HG02885 (cell line): ENCODE data around the gene FAM43B.

Experiments used
- ATAC-seq: cut with Tn5 transposase; IDR thresholded peaks from one replicate; pipeline ENCODE4 v1.9.1; 2021; ENCODE audit warnings: mild to moderate bottlenecking; ENCODE audit not compliant: unreplicated experiment, poor library complexity

The FAM43B gene

DNA sequence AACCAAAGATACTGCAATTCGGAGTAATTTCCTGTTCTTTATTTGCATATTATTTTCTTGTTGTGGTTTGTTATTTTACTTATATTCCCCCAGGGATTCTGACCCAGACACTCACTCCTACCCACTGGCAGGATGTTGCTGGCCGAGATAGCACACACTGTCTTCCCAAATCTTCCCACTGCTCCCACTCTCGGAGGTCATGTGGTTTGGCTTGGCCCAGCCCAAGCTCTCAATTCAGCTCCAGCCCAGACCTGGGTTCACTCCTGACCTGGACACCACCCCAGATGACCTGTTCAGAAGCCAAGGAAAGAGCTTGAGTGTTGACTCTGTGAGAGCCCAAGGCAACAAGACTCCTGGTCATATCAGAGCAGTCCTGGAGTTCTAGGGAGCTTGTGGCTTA lies 1.2 kb upstream of the FAM43B start:
- ATAC-seq: no peak

GRCh38 chr1:20552728-20553445 lies 514 bp downstream of the FAM43B start:
- no peak for ATAC-seq

DNA sequence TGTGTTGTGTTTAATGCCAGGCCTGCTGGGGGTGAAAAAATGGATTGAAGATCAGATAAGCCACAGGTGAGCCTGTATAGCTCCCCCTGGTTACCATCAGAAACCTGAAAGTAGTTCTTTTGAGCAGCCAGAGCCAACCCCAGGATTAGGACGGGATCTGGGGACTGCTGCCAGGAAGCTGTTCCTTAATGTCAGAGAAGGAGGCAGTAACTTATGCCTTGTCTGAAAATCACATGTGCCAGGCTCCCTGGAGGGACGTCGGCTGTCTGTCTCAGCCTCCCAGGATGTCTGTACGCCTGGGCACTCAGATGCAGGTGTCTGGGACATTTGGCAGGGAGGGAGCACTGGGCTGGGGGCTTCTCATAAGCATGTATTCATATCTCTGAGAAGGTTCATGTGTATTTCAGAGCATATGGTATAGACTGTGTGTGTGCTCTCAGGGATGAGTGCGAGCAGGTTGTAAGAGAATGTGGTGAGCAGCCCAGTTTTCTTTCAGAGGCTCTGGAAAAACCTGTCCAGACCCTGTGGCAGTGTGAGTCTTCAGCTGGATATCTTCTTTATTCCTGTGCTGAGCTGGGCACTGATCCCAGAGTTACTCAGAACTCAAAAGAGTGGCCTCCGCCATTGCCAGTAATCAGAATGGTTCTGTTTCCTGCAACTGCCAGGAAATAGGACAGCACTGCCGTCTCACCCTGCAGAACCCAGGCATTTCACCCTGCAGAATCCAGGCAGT lies 2.8 kb downstream of the FAM43B start:
- ATAC-seq: no peak

GRCh38 chr1:20555758-20556120 lies 3.4 kb downstream of the FAM43B start:
- ATAC-seq: no peak

DNA sequence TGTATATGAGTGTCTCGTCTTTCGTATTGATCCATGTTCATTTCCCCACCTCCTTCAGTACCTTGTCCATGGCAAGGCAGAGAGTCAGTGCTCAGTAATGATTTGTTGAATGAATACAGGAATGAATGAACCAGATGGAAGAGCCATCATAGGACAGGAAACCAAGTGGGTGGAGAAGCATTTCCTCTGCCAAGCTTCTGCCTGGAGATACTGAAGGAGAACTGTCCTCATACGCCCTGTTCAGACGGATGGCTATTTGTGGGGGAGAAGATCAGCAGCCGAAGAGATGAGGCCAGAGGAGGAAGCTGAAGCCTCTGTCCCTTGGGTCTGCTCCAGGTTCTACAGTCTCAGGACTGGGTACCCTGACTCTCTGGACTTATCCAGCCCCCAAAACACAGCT lies 5.8 kb downstream of the FAM43B start:
- no peak for ATAC-seq

DNA sequence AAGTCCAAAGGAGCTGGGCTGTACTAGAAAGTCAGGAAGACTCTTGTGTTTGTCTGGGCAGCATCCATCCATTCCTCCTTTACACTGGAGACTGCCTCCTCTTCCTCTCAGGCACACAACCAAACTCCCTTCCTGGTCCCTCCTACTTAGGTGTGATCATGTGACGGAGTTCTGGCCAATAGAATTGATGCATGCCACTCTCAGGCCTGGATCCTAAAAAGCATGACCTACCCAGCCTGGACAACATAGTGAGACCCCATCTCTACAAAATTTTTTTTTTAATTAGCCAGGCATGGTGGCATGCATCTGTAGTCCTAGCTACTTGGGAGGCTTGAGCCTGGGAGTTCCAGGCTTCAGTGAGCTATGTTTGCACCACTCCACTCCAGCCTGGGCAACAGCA lies 8.6 kb downstream of the FAM43B start:
- no peak for ATAC-seq

GRCh38 chr1:20565234-20565633 lies 12.9 kb downstream of the FAM43B start:
- no peak for ATAC-seq

GRCh38 chr1:20569523-20570098 lies 17.2 kb downstream of the FAM43B start:
- ATAC-seq: no peak

- no peak for ATAC-seq
Measured at GRCh38 chr1:20571427-20571826, 19.1 kb downstream of the FAM43B start.

DNA sequence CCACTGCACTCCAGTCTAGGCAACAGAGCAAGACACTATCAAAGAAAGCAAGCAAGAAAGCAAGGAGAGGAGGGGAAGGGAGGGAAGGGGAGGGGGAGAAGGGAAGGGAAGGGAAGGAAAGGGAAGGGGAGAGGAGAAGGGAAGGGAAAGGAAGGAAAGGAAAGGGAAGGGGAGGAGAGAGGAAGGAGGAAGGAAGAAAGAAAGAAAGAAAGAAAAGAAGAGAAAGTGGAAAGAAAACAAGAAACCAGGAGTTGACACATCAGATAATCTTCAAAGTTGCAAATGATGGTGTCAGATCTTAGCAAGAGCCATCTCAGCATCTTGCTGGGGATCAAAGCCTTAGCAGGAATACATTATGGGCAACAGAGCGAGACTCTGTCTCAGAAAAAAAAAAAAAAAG lies 21.6 kb downstream of the FAM43B start:
- ATAC-seq: no peak

DNA sequence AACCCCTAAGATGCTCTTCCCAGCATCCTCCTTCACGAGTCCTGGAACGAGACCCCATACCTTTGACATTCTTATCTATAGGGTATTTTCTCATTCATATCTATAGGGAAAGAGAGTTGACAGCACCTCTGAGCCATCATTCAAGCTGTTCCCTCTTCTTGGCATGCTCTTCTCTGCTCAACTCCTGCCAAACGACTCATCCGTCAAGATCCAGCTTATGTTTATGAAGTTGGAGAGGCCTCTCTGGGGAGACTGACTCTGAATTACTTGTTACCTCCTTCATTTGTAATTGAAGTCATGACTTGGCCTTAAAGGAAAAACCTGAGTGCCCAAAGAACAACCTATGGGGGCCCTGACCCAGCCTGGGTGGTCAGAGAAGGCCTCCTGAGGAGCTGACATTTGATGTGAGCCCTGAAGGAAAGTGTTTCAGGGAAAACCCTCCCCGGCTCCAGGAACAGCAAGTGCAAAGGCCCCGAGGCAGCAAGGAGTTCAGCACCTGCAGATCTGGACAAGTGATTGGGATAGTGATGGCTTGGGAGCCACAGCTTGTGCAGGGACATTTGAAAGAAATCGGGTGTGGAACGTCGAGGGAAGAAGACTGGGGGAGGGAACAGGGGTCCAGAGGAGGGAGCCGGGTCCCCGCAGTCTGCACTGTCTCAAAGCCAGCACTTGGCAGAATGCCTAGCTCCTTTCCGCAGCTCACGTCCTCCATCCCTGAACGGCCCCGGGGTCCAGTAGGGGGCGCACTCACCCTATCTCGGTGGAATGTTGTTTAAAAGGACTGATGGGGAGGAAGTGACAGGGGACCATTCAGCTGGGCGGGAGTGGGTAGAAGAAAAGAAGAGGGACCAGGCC lies 22.5 kb downstream of the FAM43B start:
- no peak for ATAC-seq

GRCh38 chr1:20575541-20576336 lies 23.4 kb downstream of the FAM43B start:
- ATAC-seq: no peak

DNA sequence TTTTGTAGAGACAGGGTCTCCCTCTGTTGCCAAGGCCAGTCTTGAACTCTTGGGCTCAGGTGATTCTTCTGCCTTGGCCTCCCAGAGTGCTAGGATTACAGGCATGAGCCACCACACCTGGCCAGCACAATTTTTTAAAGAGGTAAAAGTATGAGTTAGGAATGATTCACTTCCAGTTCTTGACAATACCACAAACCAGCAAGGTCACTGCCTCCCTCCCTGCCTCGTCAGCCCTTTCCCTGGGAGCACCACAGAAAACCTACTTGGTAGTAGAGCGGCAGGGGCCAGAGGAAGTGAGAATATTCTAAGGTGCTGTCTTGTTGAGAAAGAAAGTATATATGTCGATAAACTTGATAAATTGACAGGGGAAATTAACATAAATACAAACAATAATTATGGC lies 25.7 kb downstream of the FAM43B start:
- no peak for ATAC-seq

GRCh38 chr1:20578721-20579395 lies 26.5 kb downstream of the FAM43B start:
- ATAC-seq: no peak

- no peak for ATAC-seq
Measured at GRCh38 chr1:20584890-20585289, 32.5 kb downstream of the FAM43B start.

- ATAC-seq: no peak
Measured at GRCh38 chr1:20586953-20587660, 34.7 kb downstream of the FAM43B start.

DNA sequence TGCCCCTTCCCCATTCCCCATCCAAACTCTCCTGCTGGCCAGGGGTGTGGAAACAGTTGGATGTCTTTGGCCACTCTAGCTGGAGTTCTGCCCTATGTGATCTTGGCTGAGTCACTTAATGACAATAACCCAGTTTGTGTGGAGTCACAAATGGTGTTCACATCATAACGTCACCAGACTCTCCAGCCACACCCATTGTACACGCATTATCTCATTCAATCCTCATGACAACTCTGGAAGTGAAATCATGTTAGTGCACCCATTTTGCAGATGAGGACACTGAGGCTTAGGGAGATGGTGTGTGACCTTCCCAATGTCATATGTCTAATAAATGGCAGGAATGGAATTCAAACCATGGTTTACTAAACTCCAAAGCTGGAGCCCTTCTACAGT lies 35.3 kb downstream of the FAM43B start:
- ATAC-seq: no peak

- no peak for ATAC-seq
Measured at GRCh38 chr1:20588634-20589225, 36.4 kb downstream of the FAM43B start, which contains the start of gene CDA. CDA (plus strand) TSS chr1:20589097; CDS start chr1:20589130, 33 bp downstream.
